ENCODE results near the gene MIER2. TPM values are rescaled to one million over a fixed set of nuclear protein-coding genes. Genes with fewer than 3 reads are reported as not detected.
A peak's percentile ranks its signal among the peaks of the same experiment; 100 is the strongest.
"Not testable (repeated sequence)": the region's sequence is repeated elsewhere in the genome, so short reads cannot be mapped to it uniquely, and the experiment has no call there.

Gene MIER2
- total and polyA plus RNA-seq, 4 experiments from 2014 or later: 1.1 to 18.2 (median 12.7) TPM

DNA sequence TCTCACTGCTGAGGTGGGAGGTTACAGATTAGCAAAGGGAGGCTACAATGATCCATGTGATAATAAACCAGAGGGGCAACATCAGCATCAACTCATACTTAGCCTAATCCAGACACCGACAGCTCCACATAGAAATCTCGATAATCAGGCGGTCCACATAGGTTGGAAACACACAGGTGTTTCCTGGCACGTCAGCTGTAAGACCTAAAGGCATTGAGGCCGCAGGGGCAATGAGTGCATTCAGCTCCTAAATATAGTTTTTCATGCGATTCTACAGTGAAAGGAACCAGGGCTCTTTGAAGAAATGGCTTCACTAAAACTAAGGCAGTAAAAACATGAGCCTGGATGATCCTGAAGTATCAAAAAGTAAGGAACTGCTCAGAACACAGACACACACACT lies 72.7 kb downstream of the MIER2 start:
- no peak overlapping the region for H3K4me3 ChIP-seq (ENCODE audit: low read length in 2 of 2)
- no peak overlapping the region for H3K27ac ChIP-seq (ENCODE audit: low read depth, low read length)
- Mint-ChIP-seq H3K4me1 (peaks cover under 1 to 2% (median 2%) of the 10 kb centered on the region in 4 donors), H3K9me3 (no peaks in the 10 kb centered on the region), H3K36me3 (no peaks in the 10 kb centered on the region), H3K4me3 (no peak overlapping the region), H3K27me3 (peaks cover 18 to 27% of the 10 kb centered on the region in 2 donors), H3K27ac (peak overlapping the region in 1 of 7 donors; percentile 42)
- intact Hi-C loops (cut with micrococcal nuclease): no loop called here
- H3K27me3 ChIP-seq (ENCODE audit: insufficient read depth, low read length): peaks cover under 1% of the 10 kb centered on the region
- H3K36me3 ChIP-seq (ENCODE audit: insufficient read depth, low read length): no peaks in the 10 kb centered on the region
- ChIA-PET POLR2A (ENCODE audit: partially characterized antibody) (no interaction called here), CTCF (ENCODE audit: partially characterized antibody) (no interaction called here)
- DNase-seq: no peak
- no peaks in the 10 kb centered on the region for H3K9me3 ChIP-seq (ENCODE audit: control insufficient read depth in 1 of 2, low read length in 2 of 2)
- H3K4me1 ChIP-seq (ENCODE audit: insufficient read depth, low read length): peaks cover 2% of the 10 kb centered on the region

DNA sequence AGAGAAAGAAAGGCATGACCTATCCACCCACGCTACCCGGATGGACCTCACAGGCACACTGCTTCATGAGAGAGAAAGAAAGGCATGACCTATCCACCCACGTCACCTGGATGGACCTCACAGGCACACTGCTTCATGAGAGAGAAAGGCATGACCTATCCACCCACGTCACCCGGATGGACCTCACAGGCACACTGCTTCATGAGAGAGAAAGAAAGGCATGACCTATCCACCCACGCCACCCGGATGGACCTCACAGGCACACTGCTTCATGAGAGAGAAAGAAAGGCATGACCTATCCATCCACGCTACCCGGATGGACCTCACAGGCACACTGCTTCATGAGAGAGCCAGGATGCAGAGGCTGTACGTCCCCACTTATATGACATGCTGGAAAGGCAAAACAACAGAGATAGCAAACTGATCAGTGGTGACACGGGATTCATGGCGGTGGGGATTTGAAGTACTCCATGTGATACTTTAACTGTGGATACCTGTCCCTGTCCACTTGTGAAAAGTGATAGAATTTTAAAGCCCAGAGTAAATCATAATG lies 73.8 kb downstream of the MIER2 start:
- H3K4me1 ChIP-seq (ENCODE audit: insufficient read depth, low read length); H3K27me3 ChIP-seq (ENCODE audit: insufficient read depth, low read length); H3K27ac Mint-ChIP-seq; DNase-seq; H3K9me3 Mint-ChIP-seq; H3K9me3 ChIP-seq (ENCODE audit: control insufficient read depth in 1 of 2, low read length in 2 of 2); H3K27ac ChIP-seq (ENCODE audit: low read depth, low read length); H3K36me3 Mint-ChIP-seq; CTCF ChIA-PET (ENCODE audit: partially characterized antibody); H3K4me3 ChIP-seq (ENCODE audit: low read length in 2 of 2); H3K4me3 Mint-ChIP-seq; H3K36me3 ChIP-seq (ENCODE audit: insufficient read depth, low read length); intact Hi-C loops (cut with micrococcal nuclease); H3K4me1 Mint-ChIP-seq; POLR2A ChIA-PET (ENCODE audit: partially characterized antibody): not testable (repeated sequence)
- H3K27me3 Mint-ChIP-seq: peaks cover 17 to 29% of the 10 kb centered on the region in 2 donors

DNA sequence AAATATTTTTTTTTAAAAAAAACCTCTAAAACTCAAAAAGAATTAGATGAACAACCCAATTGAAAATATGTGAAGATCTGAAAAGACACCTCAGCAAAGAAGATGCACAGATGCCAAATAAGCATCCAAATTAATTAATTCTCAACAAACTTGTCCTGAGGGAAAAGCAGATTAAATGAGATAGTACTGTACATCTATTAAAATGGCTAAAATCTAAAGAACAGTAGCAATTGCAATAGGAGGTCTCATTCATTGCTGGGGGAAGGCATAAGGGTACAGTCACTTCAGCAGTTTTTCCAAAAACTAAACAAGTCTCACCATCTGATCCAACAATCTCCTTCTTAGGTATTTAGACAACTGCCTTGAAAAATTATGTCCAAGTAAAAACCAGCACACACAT lies 75.4 kb downstream of the MIER2 start:
- no peak for DNase-seq
- Mint-ChIP-seq H3K27me3 (peaks cover 24 to 32% of the 10 kb centered on the region in 2 donors), H3K36me3 (no peaks in the 10 kb centered on the region), H3K9me3 (no peaks in the 10 kb centered on the region), H3K27ac (no peak overlapping the region), H3K4me3 (no peak overlapping the region), H3K4me1 (peaks cover 4 to 7% (median 5%) of the 10 kb centered on the region in 4 donors)
- Histone ChIP-seq H3K36me3 (ENCODE audit: insufficient read depth, low read length) (no peaks in the 10 kb centered on the region), H3K9me3 (ENCODE audit: control insufficient read depth in 1 of 2, low read length in 2 of 2) (no peaks in the 10 kb centered on the region), H3K27me3 (ENCODE audit: insufficient read depth, low read length) (peaks cover 6% of the 10 kb centered on the region), H3K4me3 (ENCODE audit: low read length in 2 of 2) (no peak overlapping the region), H3K27ac (ENCODE audit: low read depth, low read length) (no peak overlapping the region), H3K4me1 (ENCODE audit: insufficient read depth, low read length) (peaks cover 5% of the 10 kb centered on the region)
- intact Hi-C loops (cut with micrococcal nuclease): no loop called here
- POLR2A ChIA-PET (ENCODE audit: partially characterized antibody): no interaction called here
- CTCF ChIA-PET (ENCODE audit: partially characterized antibody): no interaction called here

DNA sequence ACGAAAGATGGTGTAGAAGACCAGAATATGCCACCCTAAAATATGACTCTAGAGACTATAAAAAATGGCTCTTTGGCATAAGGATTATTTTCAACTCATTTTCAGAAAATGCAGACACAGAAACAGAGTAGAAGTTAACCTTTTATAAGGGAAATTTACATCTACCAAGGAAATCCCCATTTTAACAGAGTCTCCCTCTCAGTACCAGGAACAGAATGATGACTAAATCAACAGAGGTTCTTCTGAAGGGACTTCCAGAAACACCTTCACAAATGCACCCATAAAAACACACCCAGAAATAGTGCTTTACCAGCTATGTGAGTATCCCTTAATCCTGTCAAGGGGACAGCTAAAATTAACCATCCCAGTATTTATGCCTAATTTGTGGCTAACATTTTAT lies 82.5 kb downstream of the MIER2 start:
- Mint-ChIP-seq H3K9me3 (no peaks in the 10 kb centered on the region), H3K4me1 (peaks cover 2 to 7% (median 4%) of the 10 kb centered on the region in 4 donors), H3K27ac (no peak overlapping the region), H3K27me3 (peaks cover 24 to 27% of the 10 kb centered on the region in 2 donors), H3K36me3 (no peaks in the 10 kb centered on the region), H3K4me3 (no peak overlapping the region)
- H3K9me3 ChIP-seq (ENCODE audit: control insufficient read depth in 1 of 2, low read length in 2 of 2): no peaks in the 10 kb centered on the region
- intact Hi-C loops (cut with micrococcal nuclease): no loop called here
- H3K4me3 ChIP-seq (ENCODE audit: low read length in 2 of 2): no peak overlapping the region
- ChIA-PET POLR2A (ENCODE audit: partially characterized antibody) (no interaction called here), CTCF (ENCODE audit: partially characterized antibody) (no interaction called here)
- peaks cover 5% of the 10 kb centered on the region for H3K4me1 ChIP-seq (ENCODE audit: insufficient read depth, low read length)
- H3K27me3 ChIP-seq (ENCODE audit: insufficient read depth, low read length): peaks cover 9% of the 10 kb centered on the region
- no peak for DNase-seq
- H3K27ac ChIP-seq (ENCODE audit: low read depth, low read length): no peak overlapping the region
- no peaks in the 10 kb centered on the region for H3K36me3 ChIP-seq (ENCODE audit: insufficient read depth, low read length)

DNA sequence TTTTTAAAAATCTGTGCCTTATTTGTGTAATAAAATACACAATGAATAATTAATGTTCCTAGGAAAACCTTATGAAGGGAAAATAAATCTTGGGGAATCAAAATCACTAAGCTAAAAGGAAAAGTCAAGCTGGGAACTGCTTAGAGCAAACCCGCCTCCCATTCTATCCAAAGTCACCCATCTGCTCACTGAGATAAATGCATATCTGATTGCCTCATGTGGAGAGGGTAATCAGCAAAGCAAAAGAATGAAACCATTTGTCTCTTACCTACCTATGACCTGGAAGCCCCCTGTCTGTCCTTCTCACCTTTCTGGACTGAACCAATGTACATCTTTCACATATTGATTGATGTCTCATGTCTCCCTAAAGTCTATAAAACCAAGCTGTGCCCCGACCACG lies 87.8 kb downstream of the MIER2 start:
- CTCF ChIA-PET (ENCODE audit: partially characterized antibody): interaction anchor here (1.0 kb wide), 1 partner anchor 10 kb away, joined by 5 read pairs; no protein-coding TSS in a partner anchor
- not testable (repeated sequence) for H3K27ac Mint-ChIP-seq

More for the DNA sequence above, 87.8 kb downstream of the MIER2 start:
- H3K4me3 Mint-ChIP-seq; H3K36me3 ChIP-seq (ENCODE audit: insufficient read depth, low read length); DNase-seq; H3K27ac ChIP-seq (ENCODE audit: low read depth, low read length); POLR2A ChIA-PET (ENCODE audit: partially characterized antibody); H3K4me1 Mint-ChIP-seq; H3K27me3 ChIP-seq (ENCODE audit: insufficient read depth, low read length); H3K4me3 ChIP-seq (ENCODE audit: low read length in 2 of 2); H3K9me3 Mint-ChIP-seq; H3K9me3 ChIP-seq (ENCODE audit: control insufficient read depth in 1 of 2, low read length in 2 of 2); intact Hi-C loops (cut with micrococcal nuclease); H3K4me1 ChIP-seq (ENCODE audit: insufficient read depth, low read length); H3K36me3 Mint-ChIP-seq: not testable (repeated sequence)
- peaks cover 25 to 41% of the 10 kb centered on the region in 2 donors for H3K27me3 Mint-ChIP-seq

Other genes with a start within 250 kb of the MIER2 start
- gene OR4F17, start 237.7 kb downstream of the MIER2 start, total RNA-seq: not detected
- not detected for gene OR4F17, start 237.7 kb downstream of the MIER2 start, polyA plus RNA-seq
- gene PLPP2, start 53.4 kb downstream of the MIER2 start, total RNA-seq: under 1 TPM; 0.44 to 0.70 TPM
- 1 to 10 TPM in 1 of 2 donors, not detected in 1; 1.3 TPM for gene PLPP2, start 53.4 kb downstream of the MIER2 start, polyA plus RNA-seq
- gene C2CD4C, start 64.4 kb upstream of the MIER2 start, total RNA-seq: not detected
- not detected for gene C2CD4C, start 64.4 kb upstream of the MIER2 start, polyA plus RNA-seq
- gene SHC2, start 116.2 kb upstream of the MIER2 start, total RNA-seq: under 1 TPM; 0.55 to 0.64 TPM
- gene SHC2, start 116.2 kb upstream of the MIER2 start, polyA plus RNA-seq: not detected
- gene MADCAM1, start 151.7 kb upstream of the MIER2 start, total RNA-seq: 1 to 10 TPM; 1.5 to 1.9 TPM
- under 1 TPM; 0.11 to 0.24 TPM for gene MADCAM1, start 151.7 kb upstream of the MIER2 start, polyA plus RNA-seq
- 10 to 100 TPM; 31.8 to 32.0 TPM for gene TPGS1, start 162.7 kb upstream of the MIER2 start, total RNA-seq
- 10 to 100 TPM; 22.2 to 37.6 TPM for gene TPGS1, start 162.7 kb upstream of the MIER2 start, polyA plus RNA-seq
- 10 to 100 TPM; 44.4 to 46.6 TPM for gene CDC34, start 187.0 kb upstream of the MIER2 start, total RNA-seq
- gene CDC34, start 187.0 kb upstream of the MIER2 start, polyA plus RNA-seq: 10 to 100 TPM; 26.7 to 44.0 TPM
- gene GZMM, start 199.3 kb upstream of the MIER2 start, total RNA-seq: 10 to 100 TPM; 25.5 to 28.7 TPM
- 100 to 1,000 TPM in 1 of 2 donors, 10 to 100 TPM in 1; 82.1 to 122 TPM for gene GZMM, start 199.3 kb upstream of the MIER2 start, polyA plus RNA-seq
- 100 to 1,000 TPM; 150 to 151 TPM for gene BSG, start 227.8 kb upstream of the MIER2 start, total RNA-seq
- gene BSG, start 227.8 kb upstream of the MIER2 start, polyA plus RNA-seq: 100 to 1,000 TPM; 332 to 346 TPM
- 1 to 10 TPM; 2.5 to 2.9 TPM for gene HCN2, start 245.1 kb upstream of the MIER2 start, total RNA-seq
- not detected for gene HCN2, start 245.1 kb upstream of the MIER2 start, polyA plus RNA-seq

Measured in CD4-positive, alpha-beta memory T cell (primary cell).